H1 (cell line): Measurements from ENCODE around the gene SLC12A2. TPM values are rescaled to one million over a fixed set of nuclear protein-coding genes. Genes with fewer than 3 reads are reported as not detected.

Experiments
- CTCF ChIA-PET: fragments of 300-600 bp; sonication (Branson Sonifier 250); formaldehyde crosslinking; loops from one replicate; lab custom pipeline; 2021; ENCODE audit not compliant: partially characterized antibody; lab: Charles Lee
- POLR2A ChIA-PET: fragments of 300-600 bp; sonication (Branson Sonifier 250); formaldehyde crosslinking; loops from one replicate; lab custom pipeline; 2021; ENCODE audit warnings: inconsistent platforms; ENCODE audit not compliant: partially characterized antibody; lab: Charles Lee
- DNase-seq, 2 experiments: peaks; one replicate each; pipeline versions ENCODE4 v3.0.0 to v3.0.0-alpha.2; 2010 to 2022; ENCODE audit warnings: low spot score in 2 of 2, low read depth in 1 of 2, mixed read lengths in 1 of 2
- FAIRE-seq: peaks from 2 replicates; lab custom pipeline; 2011; peaks lifted over from hg19 to GRCh38; lab: Jason Lieb, UNC
- H2AFZ ChIP-seq: 2 replicates; pipeline ENCODE4 v1.8.1; 2012; ENCODE audit warnings: low read length, inconsistent platforms
- H2AK5ac ChIP-seq: 2 replicates; pipeline ENCODE4 v1.6.1; 2013; ENCODE audit warnings: low read depth, low read length
- H2BK120ac ChIP-seq: replicated peaks from 2 replicates; pipeline ENCODE3; 2013; ENCODE audit warnings: low read depth, low read length, inconsistent platforms
- H2BK12ac ChIP-seq: 2 replicates; pipeline ENCODE4 v1.6.1; 2013; ENCODE audit warnings: low read depth, low read length
- H2BK15ac ChIP-seq: 2 replicates; pipeline ENCODE4 v1.6.1; 2013; ENCODE audit warnings: low read length
- H2BK20ac ChIP-seq: 2 replicates; pipeline ENCODE4 v1.6.1; 2013; ENCODE audit warnings: low read length
- H2BK5ac ChIP-seq: 2 replicates; pipeline ENCODE4 v1.6.1; 2013; ENCODE audit warnings: low read depth, low read length
- H3K14ac ChIP-seq: 2 replicates; pipeline ENCODE4 v1.6.1; 2013; ENCODE audit warnings: inconsistent platforms; ENCODE audit not compliant: insufficient read length
- H3K18ac ChIP-seq: 2 replicates; pipeline ENCODE4 v1.6.1; 2013; ENCODE audit warnings: low read length; ENCODE audit errors: extremely low read depth
- H3K23ac ChIP-seq: 2 replicates; pipeline ENCODE4 v1.6.1; 2013; ENCODE audit warnings: inconsistent platforms; ENCODE audit not compliant: insufficient read length
- H3K23me2 ChIP-seq: 2 replicates; pipeline ENCODE4 v1.6.1; 2013; ENCODE audit warnings: low read depth, low read length
- H3K27ac ChIP-seq: 2 replicates; pipeline ENCODE4 v1.6.1; 2011; ENCODE audit warnings: low read depth, low read length, inconsistent platforms
- H3K27me3 ChIP-seq, 4 experiments: replicated peaks in 1 of 4; 1 replicate in 1 of 4; 2 replicates in 3 of 4; pipeline versions ENCODE4 v1.6.1 to v1.8.1; 2011 to 2013; ENCODE audit warnings: low read length in 3 of 4, mild to moderate bottlenecking in 3 of 4, inconsistent platforms in 2 of 4, mixed read lengths in 2 of 4, moderate library complexity in 1 of 4; ENCODE audit not compliant: control insufficient read depth in 3 of 4, insufficient read depth in 3 of 4; ENCODE audit errors: extremely low read depth in 1 of 4
- H3K36me3 ChIP-seq, 4 experiments: 2 replicates each; pipeline versions ENCODE4 v1.6.1 to v1.8.1; 2011 to 2013; ENCODE audit warnings: mild to moderate bottlenecking in 4 of 4, low read length in 3 of 4, moderate library complexity in 2 of 4, control low read depth in 1 of 4, inconsistent platforms in 1 of 4; ENCODE audit not compliant: insufficient read depth in 4 of 4, control insufficient read depth in 2 of 4
- H3K4ac ChIP-seq: replicated peaks from 2 replicates; pipeline ENCODE3; 2013; ENCODE audit warnings: low read length, low read depth, mixed read lengths, inconsistent platforms; ENCODE audit not compliant: insufficient read length
- H3K4me1 ChIP-seq, 4 experiments: replicated peaks in 1 of 4; 1 replicate in 1 of 4; 2 replicates in 3 of 4; pipeline versions ENCODE4 v1.6.1 to v1.8.1; 2011 to 2013; ENCODE audit warnings: low read length in 3 of 4, inconsistent platforms in 2 of 4, mixed read lengths in 1 of 4; ENCODE audit not compliant: insufficient read depth in 4 of 4, control insufficient read depth in 3 of 4
- H3K4me2 ChIP-seq, 2 experiments: 2 replicates each; pipeline versions ENCODE4 v1.6.1 to v1.8.1; 2011 to 2013; ENCODE audit warnings: low read depth in 2 of 2, low read length in 2 of 2, control low read depth in 1 of 2, inconsistent platforms in 1 of 2, mild to moderate bottlenecking in 1 of 2; ENCODE audit not compliant: insufficient read depth in 1 of 2
- H3K4me3 ChIP-seq, 4 experiments: fragments of 200-600, 300-600 bp in 1 of 4; sonication (generic), shearing (Covaris generic), sonication (Bioruptor Twin) in 1 of 4; 2 replicates each; pipeline versions ENCODE4 v1.5.1 to v1.8.1; 2011 to 2016; ENCODE audit warnings: low read length in 4 of 4, low read depth in 3 of 4, control low read depth in 2 of 4, inconsistent platforms in 2 of 4, mild to moderate bottlenecking in 2 of 4, mixed read lengths in 1 of 4, moderate library complexity in 1 of 4; ENCODE audit not compliant: insufficient read depth in 2 of 4; ENCODE audit errors: extremely low read depth in 1 of 4
- H3K56ac ChIP-seq: replicated peaks from 2 replicates; pipeline ENCODE3; 2013; ENCODE audit warnings: low read depth, mild to moderate bottlenecking, mixed read lengths, low read length, inconsistent platforms; ENCODE audit not compliant: insufficient read length
- H3K79me1 ChIP-seq: 2 replicates; pipeline ENCODE4 v1.6.1; 2013; ENCODE audit warnings: low read depth, low read length, control low read depth
- H3K79me2 ChIP-seq, 2 experiments: 2 replicates each; pipeline versions ENCODE4 v1.6.1 to v1.8.1; 2012 to 2013; ENCODE audit warnings: low read length in 2 of 2, mild to moderate bottlenecking in 2 of 2, inconsistent platforms in 1 of 2; ENCODE audit not compliant: insufficient read depth in 2 of 2, control insufficient read depth in 1 of 2
- H3K9ac ChIP-seq, 4 experiments: replicated peaks in 1 of 4; 1 replicate in 1 of 4; 2 replicates in 3 of 4; pipeline versions ENCODE4 v1.6.1 to v1.8.1; 2011 to 2013; ENCODE audit warnings: low read depth in 3 of 4, low read length in 3 of 4, control low read depth in 2 of 4, mild to moderate bottlenecking in 2 of 4, moderate library complexity in 2 of 4, inconsistent platforms in 1 of 4; ENCODE audit errors: extremely low read depth in 1 of 4
- H3K9me3 ChIP-seq, 2 experiments: 2 replicates each; pipeline versions ENCODE4 v1.6.1 to v1.8.1; 2012 to 2013; ENCODE audit warnings: mild to moderate bottlenecking in 2 of 2, moderate library complexity in 2 of 2, control low read depth in 1 of 2, inconsistent platforms in 1 of 2, low read depth in 1 of 2, low read length in 1 of 2, mixed read lengths in 1 of 2; ENCODE audit not compliant: insufficient read depth in 2 of 2
- H4K20me1 ChIP-seq, 2 experiments: replicated peaks in 1 of 2; 2 replicates each; pipeline versions ENCODE3 to v1.8.1; 2011 to 2013; ENCODE audit warnings: inconsistent platforms in 2 of 2, low read length in 2 of 2, mild to moderate bottlenecking in 1 of 2; ENCODE audit not compliant: insufficient read depth in 2 of 2, control insufficient read depth in 1 of 2
- H4K5ac ChIP-seq: 2 replicates; pipeline ENCODE4 v1.6.1; 2013; ENCODE audit warnings: low read length, low read depth, mixed read lengths, inconsistent platforms; ENCODE audit not compliant: insufficient read length
- H4K8ac ChIP-seq: 2 replicates; pipeline ENCODE4 v1.8.0; 2013; ENCODE audit warnings: mild to moderate bottlenecking, moderate library complexity, low read length, inconsistent platforms; ENCODE audit not compliant: insufficient read depth; ENCODE audit errors: extremely low read depth
- H4K91ac ChIP-seq: replicated peaks from 2 replicates; pipeline ENCODE3; 2013; ENCODE audit warnings: low read length, mixed read lengths, inconsistent platforms; ENCODE audit not compliant: insufficient read length
- BACH1 ChIP-seq: IDR thresholded peaks from 2 replicates; pipeline ENCODE4 v1.6.1; 2012; ENCODE audit warnings: low read length, improper control_type of control experiment
- CTBP2 ChIP-seq: IDR thresholded peaks from 2 replicates; pipeline ENCODE4 v1.7.0; 2011; ENCODE audit warnings: borderline replicate concordance, mild to moderate bottlenecking, moderate library complexity, mixed read lengths, low read length; ENCODE audit not compliant: insufficient read depth, insufficient read length
- EZH2 ChIP-seq: fragments of 200-600 bp; sonication (generic); IDR thresholded peaks from 2 replicates; pipeline ENCODE4 v1.7.1; 2012; ENCODE audit warnings: low read depth, mild to moderate bottlenecking, moderate library complexity, low read length, inconsistent platforms; ENCODE audit not compliant: severe bottlenecking
- FOSL1 ChIP-seq: IDR thresholded peaks from 2 replicates; pipeline ENCODE4 v1.6.1; 2011; ENCODE audit warnings: mild to moderate bottlenecking, low read depth, low read length, moderate library complexity; ENCODE audit not compliant: insufficient read depth
- GTF2F1 ChIP-seq: IDR thresholded peaks from 2 replicates; pipeline ENCODE4 v1.6.1; 2012; ENCODE audit warnings: low read depth, low read length, improper control_type of control experiment, borderline replicate concordance
- HDAC2 ChIP-seq, 2 experiments: fragments of 300-600 bp in 1 of 2; sonication (generic) in 1 of 2; IDR thresholded peaks; 2 replicates each; pipeline ENCODE4 v1.6.1; 2011 to 2012; ENCODE audit warnings: low read depth in 2 of 2, low read length in 2 of 2, mild to moderate bottlenecking in 2 of 2, moderate library complexity in 2 of 2, borderline replicate concordance in 1 of 2, inconsistent platforms in 1 of 2
- KDM5A ChIP-seq: fragments of 200-600 bp; IDR thresholded peaks from 2 replicates; pipeline ENCODE4 v1.7.1; 2012; ENCODE audit warnings: mild to moderate bottlenecking, low read length, inconsistent platforms, mixed read lengths
- MAFK ChIP-seq: IDR thresholded peaks from 2 replicates; pipeline ENCODE4 v1.6.1; 2012; ENCODE audit warnings: low read depth, mild to moderate bottlenecking, improper control_type of control experiment, low read length
- POU5F1 ChIP-seq: IDR thresholded peaks from 2 replicates; pipeline ENCODE4 v1.6.1; 2011; ENCODE audit warnings: low read depth, mild to moderate bottlenecking, low read length, moderate library complexity
- SP4 ChIP-seq: IDR thresholded peaks from 2 replicates; pipeline ENCODE4 v1.6.1; 2012; ENCODE audit warnings: low read length, inconsistent platforms
- YY1 ChIP-seq: IDR thresholded peaks from 2 replicates; pipeline ENCODE4 v1.6.1; 2011; ENCODE audit warnings: low read depth, mild to moderate bottlenecking, low read length
- polyA plus RNA-seq, 7 experiments: library from polyadenylated mRNA; depleted of rRNA in 3 of 7; stranded (reverse) in 5 of 7; unstranded in 2 of 7; fragments of >200 nt in 5 of 7; fragments of 200-250 nt in 2 of 7; gene quantifications; 1 replicate in 5 of 7; 2 replicates in 1 of 7; 4 replicates in 1 of 7; pipeline versions ENCODE4 v1.2.1 to v1.2.3, GENCODE V29; 2011 to 2013; ENCODE audit warnings: missing spikeins in 2 of 7, mixed read lengths in 2 of 7
- total RNA-seq: library from RNA; stranded (reverse); fragmentation: NEBNext Ultra II Directional; extraction: Animal tissue kit (Norgen Biotek cat#: 25700); gene quantifications from 2 replicates; pipeline ENCODE4 v1.2.1, GENCODE V29; 2021

SLC12A2 gene
- total and polyA plus RNA-seq, 2 of the 8 experiments (the other 6 are each of a cell fraction or from before 2014, with no cell fraction given) = 2.6 to 16.2 TPM

DNA sequence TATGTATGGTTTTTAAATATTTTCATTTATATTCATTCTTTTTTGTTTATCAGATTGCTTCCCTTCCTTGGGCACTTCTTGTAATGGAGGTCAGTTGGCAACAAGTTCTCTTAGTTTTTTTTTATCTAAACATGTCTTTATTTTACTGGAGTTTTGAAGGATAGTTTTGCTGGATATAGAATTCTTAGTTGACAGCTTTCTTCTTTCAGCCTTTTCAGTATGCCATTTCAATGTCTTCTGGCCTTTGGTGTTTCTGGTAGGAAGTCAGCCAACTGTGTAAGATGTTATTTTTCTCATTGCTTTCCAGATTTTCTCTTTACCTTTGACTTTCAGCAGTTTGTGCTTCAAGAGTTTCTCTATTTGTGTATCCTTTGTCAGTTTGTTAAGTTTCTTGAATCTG is 14.2 kb downstream of the SLC12A2 start:
- Histone ChIP-seq H3K14ac (no peak overlapping the region), H2BK12ac (no peak overlapping the region), H2BK120ac (no peak overlapping the region), H4K8ac (no peak overlapping the region), H4K5ac (no peak overlapping the region), H2AFZ (no peak overlapping the region), H3K4me1 (no peaks in the 10 kb centered on the region), H3K4ac (no peak overlapping the region), H2AK5ac (no peak overlapping the region), H2BK15ac (no peak overlapping the region), H2BK5ac (no peak overlapping the region), H3K36me3 (no peaks in the 10 kb centered on the region), H3K9ac (no peak overlapping the region), H3K27me3 (no peaks in the 10 kb centered on the region), H4K91ac (no peak overlapping the region), H3K79me2 (no peaks in the 10 kb centered on the region; a peak in 1 of 4 replicates), H3K23ac (no peak overlapping the region), H3K79me1 (no peaks in the 10 kb centered on the region), H3K4me3 (no peak overlapping the region), H3K23me2 (no peaks in the 10 kb centered on the region; the same call in 1 of the 2 replicates), H3K27ac (no peak overlapping the region), H3K56ac (no peak overlapping the region), H2BK20ac (no peak overlapping the region), H3K4me2 (no peak overlapping the region), H4K20me1 (no peaks in the 10 kb centered on the region), H3K9me3 (peaks cover 3 to 7% of the 10 kb centered on the region in 2 experiments; a peak in 2 of 4 replicates), H3K18ac (no peak overlapping the region)
- CTCF ChIA-PET = interaction anchor here (0.6 kb wide), 1 partner anchor 340 kb away, joined by 5 read pairs; no protein-coding TSS in a partner anchor
- POLR2A ChIA-PET = interaction anchor here (0.6 kb wide), 1 partner anchor 245 kb away, joined by 4 read pairs; no protein-coding TSS in a partner anchor
- TF ChIP-seq YY1 = no peak
- no peak for TF ChIP-seq FOSL1
- no peak for TF ChIP-seq KDM5A
- TF ChIP-seq MAFK = no peak
- no peak for TF ChIP-seq GTF2F1
- no peak for TF ChIP-seq CTBP2
- TF ChIP-seq HDAC2 (IDR thresholded peaks at IDR 0.05; ENCODE audit: borderline replicate concordance in 1 of 2, low read depth in 2 of 2, low read length in 2 of 2) = no peak
- no peak for TF ChIP-seq BACH1
- TF ChIP-seq POU5F1 = no peak
- TF ChIP-seq SP4 = no peak
- no peak for TF ChIP-seq EZH2
- DNase-seq (no peak), FAIRE-seq (no peak)
